ENCODE measurements around the gene ZFY. TPM values are rescaled to one million over a fixed set of nuclear protein-coding genes. Genes with fewer than 3 reads are reported as not detected.

The ZFY gene
- 10.2 TPM for total RNA-seq
- long read RNA-seq, partial matches to known transcripts = 0 of 6 reads
- long read RNA-seq, other reads (novel, unspliced or antisense) = 6 of 6 reads

DNA sequence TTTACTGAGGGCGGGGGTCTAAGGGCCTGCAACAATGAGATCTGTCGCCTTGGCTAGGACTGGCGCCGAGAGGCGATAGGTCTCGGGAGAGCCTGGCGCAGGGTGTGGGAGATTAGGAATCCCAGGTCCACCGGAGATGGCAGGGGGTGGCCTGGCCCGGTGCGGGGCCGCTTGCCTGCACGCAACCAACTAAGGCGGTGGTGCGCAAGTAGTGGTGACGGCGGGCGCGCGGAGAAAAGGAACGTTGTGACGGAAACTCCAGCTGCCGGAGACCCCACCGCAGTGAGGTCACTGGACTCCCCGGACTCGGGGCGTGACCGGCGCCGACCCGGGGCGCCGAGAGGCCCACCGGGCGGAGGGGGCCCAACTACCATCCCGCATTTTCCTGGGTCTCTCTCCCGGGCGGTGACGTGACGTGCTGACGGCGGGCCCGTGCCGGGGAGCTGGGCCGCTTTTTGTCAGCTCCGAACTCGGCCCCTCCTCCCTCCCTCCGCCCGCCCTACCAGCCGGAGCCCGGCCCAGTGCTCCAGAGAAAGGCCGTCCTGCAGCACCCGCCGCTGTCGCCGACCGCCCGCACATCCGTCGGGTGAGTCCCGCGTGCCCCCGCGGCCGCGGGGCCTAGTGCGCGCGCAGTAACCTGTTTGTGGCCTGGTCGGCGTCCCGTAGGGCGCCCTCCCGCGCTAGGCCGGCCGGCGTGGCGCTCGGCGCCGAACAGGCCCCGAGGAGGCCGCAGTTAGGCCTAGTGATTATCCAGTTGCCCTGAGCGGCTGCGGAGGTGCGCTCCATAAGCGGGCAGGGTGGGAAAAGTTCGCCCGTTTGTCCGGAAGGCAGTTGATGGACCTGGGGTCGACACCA lies at the start of gene ZFY:
Gene ZFY (plus strand): TSS at position 521 of the 855 bp plus-strand sequence. CDS start 18,556 bp downstream, outside the sequence.
- peak; percentile 82 for ATAC-seq (ENCODE audit: poor library complexity)
- DNase-seq = peak; percentile 79
- intact Hi-C loops (cut with DNase I) = loop anchor here (10.0 kb wide), 1 partner anchor 80 kb away; no protein-coding TSS in a partner anchor

DNA sequence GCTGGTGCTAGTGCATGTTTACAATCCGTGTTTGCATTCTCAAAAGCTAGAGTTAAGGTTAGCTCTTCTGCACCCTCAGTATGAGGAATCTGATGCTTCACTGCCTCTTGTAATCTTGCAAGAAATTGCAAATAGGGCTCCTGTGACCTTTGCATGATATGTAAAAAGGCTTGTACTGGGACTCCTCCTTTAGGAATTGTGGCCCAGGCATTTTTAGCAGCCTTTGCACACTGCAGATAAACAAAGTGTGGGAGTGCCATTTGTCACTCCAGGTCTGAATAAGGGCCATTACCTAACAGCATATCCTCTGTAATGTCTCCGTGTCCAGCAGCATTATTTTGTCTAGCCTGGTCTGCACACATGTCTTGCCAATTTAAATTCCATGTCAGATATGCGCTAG lies 49.3 kb upstream of the ZFY start:
- no peak for ATAC-seq (ENCODE audit: poor library complexity)
- intact Hi-C loops (cut with DNase I) = no loop called here
- no peak for DNase-seq

DNA sequence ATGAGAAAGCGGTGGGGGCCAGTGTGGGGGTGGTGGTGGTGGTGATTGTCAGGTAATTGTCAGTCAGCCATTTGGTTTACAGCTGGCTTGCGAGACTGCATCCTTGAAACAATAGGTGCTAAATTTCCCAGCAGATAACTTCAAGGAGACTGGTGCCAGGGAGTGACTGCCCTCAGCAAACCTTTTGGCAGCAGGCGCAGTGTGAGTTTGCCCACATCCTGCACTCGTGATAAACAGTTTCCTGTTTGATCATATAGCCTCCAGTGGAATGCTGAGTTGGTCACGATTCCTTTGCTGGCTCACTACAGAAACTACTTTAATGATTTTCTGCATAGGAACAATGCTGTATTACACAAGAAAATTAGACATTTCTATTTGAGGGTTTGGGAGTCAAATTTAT lies 47.8 kb upstream of the ZFY start:
- ATAC-seq (ENCODE audit: poor library complexity) = no peak

DNA sequence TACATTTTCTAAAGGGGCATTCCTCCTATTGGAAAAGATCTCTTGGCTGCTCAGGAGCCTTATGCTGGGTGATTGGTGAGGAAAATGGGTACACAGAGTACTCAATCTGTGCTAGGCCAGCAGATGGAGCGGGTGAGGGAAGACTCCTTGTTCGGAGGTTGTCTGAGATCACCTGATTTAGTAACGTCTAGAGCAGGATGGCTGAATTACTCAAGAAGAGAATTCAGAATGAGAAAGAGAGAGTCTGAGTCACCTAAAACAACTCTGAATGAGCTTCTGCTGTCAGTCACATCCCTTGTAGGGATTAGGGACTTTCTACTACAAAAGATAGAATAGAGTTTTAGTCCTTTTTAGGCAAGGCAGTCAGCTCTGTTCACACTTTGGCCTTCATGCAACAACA lies 47.2 kb upstream of the ZFY start:
- no peak for ATAC-seq (ENCODE audit: poor library complexity)
- intact Hi-C loops (cut with DNase I) = no loop called here

More for the DNA sequence above, 47.8 kb upstream of the ZFY start:
- DNase-seq = no peak
- intact Hi-C loops (cut with DNase I) = no loop called here

DNA sequence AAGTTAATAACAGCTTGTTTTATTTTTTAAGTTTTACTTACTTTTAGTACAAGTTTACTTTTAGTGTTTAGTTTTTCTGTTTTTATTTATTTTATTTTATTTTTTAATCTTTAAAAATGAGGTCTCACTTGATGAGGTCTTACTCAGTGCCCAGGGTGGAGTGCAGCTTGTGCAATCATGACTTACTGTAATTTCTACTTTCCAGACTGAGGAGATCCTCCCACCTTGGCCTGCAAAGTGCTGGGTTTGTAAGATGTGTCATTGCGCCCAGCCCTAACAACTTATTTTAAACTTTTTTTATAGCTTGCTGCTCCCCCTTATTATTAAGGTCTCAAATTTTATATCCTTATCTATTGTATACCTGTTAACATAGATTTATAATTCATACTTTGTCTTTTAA lies 41.7 kb upstream of the ZFY start:
- no peak for ATAC-seq (ENCODE audit: poor library complexity)

More for the DNA sequence above, 47.2 kb upstream of the ZFY start:
- DNase-seq = no peak

DNA sequence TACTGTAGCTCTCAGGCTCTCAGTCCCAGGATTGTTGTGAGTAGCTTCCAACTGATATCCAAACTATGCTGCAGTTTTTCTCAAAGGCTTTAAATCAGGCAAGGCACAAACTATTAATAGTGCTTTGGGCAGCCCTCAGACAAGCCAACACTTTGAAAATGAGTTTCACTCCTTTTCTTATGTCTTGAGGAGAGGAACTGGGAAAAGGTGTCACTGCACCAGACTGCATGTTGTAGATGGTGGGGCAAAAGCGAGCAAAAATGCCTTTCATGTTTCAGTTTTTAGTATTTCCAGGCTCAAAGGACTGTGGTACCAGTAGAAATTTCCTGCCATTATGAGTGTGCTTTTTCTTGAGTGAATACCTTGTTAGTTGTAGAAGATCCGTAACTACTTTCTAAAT lies 39.1 kb upstream of the ZFY start:
- intact Hi-C loops (cut with DNase I) = no loop called here
- DNase-seq (no peak), ATAC-seq (ENCODE audit: poor library complexity) (no peak)

More for the DNA sequence above, 41.7 kb upstream of the ZFY start:
- intact Hi-C loops (cut with DNase I) = no loop called here
- DNase-seq = no peak

DNA sequence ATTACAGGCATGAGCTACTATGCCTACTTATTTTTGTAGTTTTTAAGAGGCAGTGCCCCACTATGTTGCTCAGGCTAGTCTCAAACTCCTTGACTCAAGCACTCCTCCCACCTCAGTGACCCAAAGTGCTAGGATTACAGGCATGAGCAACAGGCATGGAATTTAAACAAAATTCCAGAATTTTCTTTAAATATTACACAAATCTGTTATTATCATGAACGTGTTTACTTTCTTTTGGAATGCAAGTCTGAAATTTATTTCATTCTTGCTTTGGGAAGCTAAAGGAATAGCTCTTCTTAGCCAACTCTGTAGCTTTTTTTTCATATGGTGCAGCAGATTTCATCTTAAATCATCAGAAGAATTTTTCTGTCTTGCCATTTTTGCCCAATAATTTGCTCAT lies 27.8 kb upstream of the ZFY start:
- ATAC-seq (ENCODE audit: poor library complexity) = no peak
- intact Hi-C loops (cut with DNase I) = no loop called here
- no peak for DNase-seq

DNA sequence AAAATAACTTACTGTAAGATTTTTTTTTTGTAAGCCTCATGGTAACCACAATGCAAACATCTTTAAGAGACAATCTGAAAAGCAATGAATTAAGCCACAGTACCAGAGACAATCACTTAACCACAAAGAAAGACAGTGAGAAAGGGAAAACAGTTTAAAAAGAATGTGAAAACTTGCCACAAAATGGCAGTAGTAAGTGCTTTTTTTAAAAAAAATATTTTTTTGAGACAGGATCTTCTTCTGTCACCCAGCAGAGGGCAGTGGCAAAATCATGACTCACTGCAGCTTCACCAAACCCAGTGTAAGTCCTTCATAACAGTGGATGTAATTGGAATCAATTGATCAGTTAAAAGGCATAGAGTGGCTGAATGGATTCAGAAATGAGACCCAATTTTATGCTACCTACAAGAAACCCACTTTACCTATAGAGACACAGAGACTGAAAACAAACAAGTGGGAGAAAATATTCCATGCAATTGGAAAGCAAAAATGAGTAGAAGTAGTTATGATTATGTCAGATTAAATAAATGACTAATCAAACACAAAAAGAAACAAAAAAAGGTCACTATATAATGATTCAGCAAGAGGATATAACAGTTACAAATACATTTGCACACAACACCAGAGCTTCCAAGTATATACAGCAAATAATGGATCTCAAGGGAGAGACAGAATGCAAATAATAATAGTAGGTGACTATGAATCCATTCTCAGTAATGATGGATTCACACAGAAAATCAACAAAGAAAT lies 21.9 kb upstream of the ZFY start:
- ATAC-seq (ENCODE audit: poor library complexity) = no peak
- intact Hi-C loops (cut with DNase I) = no loop called here
- DNase-seq = no peak

DNA sequence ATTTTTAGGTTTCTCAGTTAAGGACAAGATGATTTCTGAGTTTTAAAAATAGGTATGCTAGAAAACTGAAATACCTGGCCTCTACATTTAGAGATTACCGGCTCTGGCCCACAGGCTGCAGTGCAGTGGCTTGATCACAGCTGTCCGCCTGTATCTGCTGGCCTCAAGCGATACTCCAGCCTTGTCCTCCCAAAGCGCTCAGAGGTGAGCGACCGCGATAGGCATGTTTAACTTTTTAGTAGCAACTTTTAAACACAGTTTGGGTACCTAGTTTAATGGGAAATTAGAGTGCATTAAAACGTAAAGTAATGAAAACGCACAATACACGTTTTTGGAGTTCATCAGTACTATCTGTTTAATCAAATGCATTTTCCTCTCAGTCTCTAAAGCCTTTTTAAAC lies 1.1 kb upstream of the ZFY start:
- intact Hi-C loops (cut with DNase I) = loop anchor here (10.0 kb wide), 1 partner anchor 79 kb away; no protein-coding TSS in a partner anchor
- DNase-seq (peak; percentile 40), ATAC-seq (ENCODE audit: poor library complexity) (no peak)

DNA sequence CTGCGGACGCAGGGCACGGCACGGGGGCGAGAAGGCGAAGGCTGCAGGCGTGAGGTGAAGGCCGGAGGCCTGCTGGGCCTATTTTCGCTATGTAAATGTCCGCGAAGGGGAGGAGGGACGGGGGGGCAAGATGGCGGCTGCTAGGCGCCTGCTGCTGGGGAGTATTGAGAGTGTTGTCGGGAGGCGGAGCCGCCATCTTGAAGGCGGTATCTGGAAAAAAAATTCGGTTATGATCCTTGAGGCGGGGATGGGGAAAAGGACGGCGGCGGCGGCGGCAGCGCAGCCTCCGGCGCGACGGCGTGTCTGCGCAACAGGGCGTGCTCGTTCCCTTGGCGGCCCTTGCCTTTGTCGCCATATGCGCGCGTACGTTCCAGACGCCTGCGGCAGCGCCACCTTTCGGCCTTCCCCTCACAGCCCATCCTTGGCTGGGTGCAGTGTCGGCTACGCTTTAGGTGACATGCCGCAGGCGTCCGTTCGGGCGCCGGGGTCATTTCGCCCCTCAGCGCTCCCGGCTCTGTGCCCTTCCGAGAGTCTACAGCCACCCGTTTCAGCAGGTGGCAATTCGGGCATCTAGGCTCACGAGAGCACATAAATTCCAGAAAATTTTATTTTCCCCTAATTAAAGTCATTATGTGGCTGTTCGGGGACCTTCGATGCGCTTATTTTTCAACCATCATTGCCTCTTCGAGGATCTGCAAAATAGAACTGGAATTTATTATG lies 695 bp downstream of the ZFY start:
- DNase-seq (peak; percentile 91), ATAC-seq (ENCODE audit: poor library complexity) (peak; percentile 93)
- intact Hi-C loops (cut with DNase I) = loop anchor here (10.0 kb wide), 1 partner anchor 81 kb away; no protein-coding TSS in a partner anchor

DNA sequence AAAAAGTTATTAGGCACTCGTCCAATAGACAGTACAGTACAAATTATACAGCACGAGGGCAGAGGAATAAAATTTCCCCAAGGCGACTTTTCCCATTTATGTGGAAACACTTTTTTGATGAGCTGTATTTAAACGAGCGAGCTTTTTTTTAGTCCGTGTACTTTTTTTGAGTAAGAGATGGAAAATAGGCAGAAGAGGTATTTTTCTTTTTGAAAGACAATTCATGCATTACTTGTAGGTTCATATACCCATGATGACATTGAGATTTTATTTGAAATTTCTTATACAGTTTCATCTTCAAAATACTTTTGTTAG lies 1.2 kb downstream of the ZFY start:
- no peak for DNase-seq
- intact Hi-C loops (cut with DNase I) = loop anchor here (10.0 kb wide), 1 partner anchor 82 kb away; no protein-coding TSS in a partner anchor
- no peak for ATAC-seq (ENCODE audit: poor library complexity)

DNA sequence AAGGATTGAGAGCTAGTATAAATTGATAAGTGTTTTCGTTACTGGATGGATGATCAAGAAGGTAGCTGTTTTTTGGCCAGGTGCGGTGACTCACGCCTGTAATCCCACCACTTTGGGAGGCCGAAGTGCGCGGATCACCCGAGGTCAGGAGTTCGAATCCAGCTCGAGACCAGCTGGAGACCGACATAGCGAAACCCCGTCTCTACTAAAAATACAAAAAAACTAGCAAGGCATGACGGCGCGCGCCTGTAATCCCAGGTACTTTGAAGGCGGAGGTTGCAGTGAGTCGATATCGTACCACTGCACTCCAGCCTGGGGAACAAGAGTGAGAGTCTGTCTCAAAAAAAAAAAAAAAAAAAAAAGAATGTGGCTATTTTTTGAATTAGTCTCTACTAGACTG lies 2.0 kb downstream of the ZFY start:
- ATAC-seq (ENCODE audit: poor library complexity) = no peak
- intact Hi-C loops (cut with DNase I) = loop anchor here (10.0 kb wide), 1 partner anchor 82 kb away; no protein-coding TSS in a partner anchor
- DNase-seq = no peak

DNA sequence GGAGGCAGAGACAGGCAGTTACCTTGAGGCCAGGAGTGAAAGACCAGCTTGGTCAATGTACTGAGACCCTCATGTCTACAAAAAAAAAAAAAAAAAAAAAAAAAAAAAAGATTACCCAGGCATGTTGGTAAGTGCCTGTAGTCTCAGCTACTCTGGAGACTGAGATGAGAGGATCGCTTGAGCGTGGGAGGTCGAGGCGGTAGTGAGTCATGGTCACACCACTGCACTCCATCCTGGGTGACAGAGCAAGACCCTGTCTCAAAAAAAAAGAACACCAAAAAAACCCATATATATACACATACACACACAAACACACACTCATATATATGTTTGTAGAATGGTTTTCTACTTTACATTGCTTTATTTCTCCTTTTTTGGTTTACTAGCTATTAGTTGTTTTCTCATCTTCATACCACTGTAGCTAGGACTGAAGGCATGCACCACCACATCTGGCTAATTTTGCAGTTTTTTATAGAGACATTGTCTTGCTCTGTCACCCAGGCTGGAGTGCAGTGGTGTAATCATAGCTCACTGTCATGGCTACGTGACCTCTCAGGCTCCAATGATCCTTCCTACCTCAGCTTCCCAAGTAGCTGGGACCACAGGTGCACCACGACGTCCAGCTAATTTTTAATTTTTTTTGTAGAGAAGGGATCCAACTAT lies 14.5 kb downstream of the ZFY start:
- DNase-seq = no peak
- ATAC-seq (ENCODE audit: poor library complexity) = no peak
- intact Hi-C loops (cut with DNase I) = no loop called here

DNA sequence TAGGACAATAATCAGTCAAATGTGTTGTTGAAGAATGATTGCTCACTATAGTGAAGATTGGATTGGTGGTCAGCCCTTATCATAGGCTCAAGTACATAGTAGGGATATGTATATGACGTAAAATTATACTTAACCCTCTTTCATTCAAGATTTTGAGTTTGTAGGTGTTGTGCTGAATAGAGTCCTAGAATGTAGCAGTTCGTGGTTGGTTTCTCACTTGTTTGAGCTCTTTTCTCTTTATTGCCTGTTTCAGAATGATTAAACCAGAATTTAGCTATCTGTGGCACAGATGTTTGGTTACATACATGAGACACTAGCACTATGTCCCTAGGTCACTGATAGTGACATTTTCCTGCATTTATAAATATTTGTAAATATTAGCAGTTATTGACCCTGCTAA lies 15.5 kb downstream of the ZFY start:
- intact Hi-C loops (cut with DNase I) = no loop called here
- no peak for DNase-seq
- ATAC-seq (ENCODE audit: poor library complexity) = no peak

DNA sequence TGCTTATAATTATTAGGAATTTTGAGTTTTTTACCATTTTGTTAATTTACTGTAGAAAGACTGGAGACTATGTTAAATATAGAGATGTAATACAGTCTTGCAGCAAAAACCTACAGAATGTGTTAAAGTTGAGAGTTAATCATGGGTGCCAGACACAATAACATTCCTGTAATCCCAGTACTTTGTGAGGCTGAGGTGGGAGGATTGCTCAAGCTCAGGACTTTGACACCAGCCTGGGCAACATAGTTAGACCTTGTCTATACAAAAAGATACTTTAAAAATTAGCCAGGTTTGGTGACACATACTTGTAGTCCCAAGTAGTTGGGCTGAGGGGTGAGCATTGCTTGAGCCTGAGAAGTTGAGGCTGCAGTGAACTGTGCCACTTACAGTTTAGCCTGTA lies 17.7 kb downstream of the ZFY start:
- no peak for DNase-seq
- intact Hi-C loops (cut with DNase I) = no loop called here
- ATAC-seq (ENCODE audit: poor library complexity) = no peak

DNA sequence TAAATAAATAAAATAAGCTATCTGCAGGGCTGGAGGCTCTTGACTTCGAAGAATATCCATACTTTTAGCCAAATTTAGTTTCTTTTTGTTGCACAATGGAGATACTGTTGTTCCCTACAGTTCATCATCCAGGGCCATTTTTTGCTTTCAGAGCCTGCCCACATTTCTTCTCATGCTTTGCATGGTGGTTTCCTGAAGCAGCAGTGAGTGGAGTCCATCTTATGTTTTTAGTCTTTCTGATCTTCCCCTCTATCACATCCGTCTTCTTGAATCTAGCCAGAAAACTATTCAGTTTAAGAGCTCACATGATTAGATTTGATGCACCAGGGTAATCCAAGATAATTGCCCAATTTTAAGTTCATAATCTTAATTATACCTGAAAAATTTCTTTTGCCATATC lies 19.6 kb downstream of the ZFY start:
- intact Hi-C loops (cut with DNase I) = no loop called here
- DNase-seq = no peak
- ATAC-seq (ENCODE audit: poor library complexity) = no peak

DNA sequence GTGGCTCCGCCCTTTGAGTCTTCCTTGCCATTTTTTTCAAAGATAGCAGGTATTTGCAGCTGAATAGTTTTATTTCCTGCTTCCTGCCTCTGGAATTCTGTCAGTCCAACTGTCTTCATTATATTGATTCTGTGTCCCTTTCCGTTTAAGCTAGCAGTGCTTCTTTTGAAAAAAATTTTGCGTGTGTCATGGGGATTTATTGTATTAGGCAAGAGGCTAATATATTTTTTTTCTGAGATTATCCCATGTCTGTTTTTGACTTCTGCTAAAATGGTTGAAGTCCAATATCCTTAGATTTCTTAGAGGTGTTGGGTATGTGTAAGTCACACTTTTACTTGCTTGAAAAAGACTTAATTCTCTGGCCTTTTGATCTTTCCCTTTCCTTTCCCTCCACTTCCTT lies 20.4 kb downstream of the ZFY start:
- DNase-seq (no peak), ATAC-seq (ENCODE audit: poor library complexity) (no peak)
- intact Hi-C loops (cut with DNase I) = no loop called here

DNA sequence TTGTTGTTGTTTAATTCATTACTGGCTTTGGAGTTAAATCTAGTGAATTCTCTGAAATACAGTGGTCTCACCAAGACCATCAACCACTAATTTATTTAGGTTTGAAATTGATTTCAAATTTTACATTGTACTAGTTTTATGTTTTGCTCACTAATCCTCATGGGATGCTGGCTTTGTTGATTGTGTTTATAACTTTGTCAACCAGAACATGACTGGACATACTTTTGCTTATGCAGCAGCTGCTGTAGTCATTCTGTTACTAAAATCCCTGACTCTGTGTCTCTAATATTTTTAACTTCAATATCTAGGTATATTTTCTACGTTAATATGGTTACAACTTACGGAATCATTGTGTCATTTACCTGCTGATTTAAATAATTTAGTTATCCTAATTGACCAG lies 26.9 kb downstream of the ZFY start:
- ATAC-seq (ENCODE audit: poor library complexity) (no peak), DNase-seq (no peak)
- intact Hi-C loops (cut with DNase I) = no loop called here

DNA sequence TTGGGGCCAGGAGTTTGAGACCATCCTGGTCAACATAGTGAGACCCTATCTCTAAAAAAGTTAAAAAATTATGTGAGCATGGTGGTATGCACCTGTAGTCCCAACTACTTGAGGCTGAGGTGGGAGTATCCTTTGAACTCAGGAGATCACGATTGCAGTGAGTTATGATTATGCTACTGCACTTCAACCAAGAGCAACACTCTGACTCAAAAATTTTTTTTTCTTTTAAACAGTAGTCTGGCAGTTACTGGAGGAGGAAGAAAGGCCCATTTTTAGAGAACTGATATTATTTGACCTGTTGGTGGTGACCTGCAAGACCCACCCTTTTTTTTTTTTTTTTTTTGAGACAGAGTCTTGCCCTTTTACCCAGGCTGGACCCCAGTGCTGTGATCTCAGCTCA lies 29.6 kb downstream of the ZFY start:
- no peak for ATAC-seq (ENCODE audit: poor library complexity)
- intact Hi-C loops (cut with DNase I) = no loop called here
- no peak for DNase-seq

All from Right ventricle myocardium superior (tissue), 1 donor.